Activated CD8-positive, alpha-beta T cell treated with anti-CD3 and anti-CD28 coated beads for 36 hours (primary cell): ENCODE measurements around the gene PGAP6. TPM values are rescaled to one million over a fixed set of nuclear protein-coding genes. Genes with fewer than 3 reads are reported as not detected.
A peak's percentile ranks its signal among the peaks of the same experiment; 100 is the strongest.

Experiments
- ATAC-seq: fragments of 200-7000 bp; cut with Tn5 transposase; one replicate; pipeline ENCODE4 v1.10.0; 2021; ENCODE audit warnings: mild to moderate bottlenecking, moderate library complexity
- CTCF ChIA-PET: fragments of 350-600 bp; sonication (Branson Sonifier 250); formaldehyde crosslinking; loops from one replicate; lab custom pipeline; 2021; ENCODE audit warnings: antibody characterized with exemption; lab: Charles Lee
- POLR2A ChIA-PET: fragments of 350-600 bp; sonication (Branson Sonifier 250); formaldehyde crosslinking; loops from one replicate; lab custom pipeline; 2021; ENCODE audit warnings: antibody characterized with exemption; lab: Charles Lee
- DNase-seq: peaks from one replicate; pipeline ENCODE4 v3.0.0-alpha.2; 2020
- H3K27ac Mint-ChIP-seq: one replicate; pipeline ENCODE4 v1.8.0; 2021; ENCODE audit warnings: mild to moderate bottlenecking, mixed read lengths
- H3K27me3 Mint-ChIP-seq: one replicate; pipeline ENCODE4 v1.8.0; 2021; ENCODE audit warnings: mixed read lengths
- H3K36me3 Mint-ChIP-seq: one replicate; pipeline ENCODE4 v1.8.0; 2021; ENCODE audit warnings: low read depth, mixed read lengths
- H3K4me1 Mint-ChIP-seq: one replicate; pipeline ENCODE4 v1.8.0; 2021; ENCODE audit warnings: low read depth, mixed read lengths
- H3K4me3 Mint-ChIP-seq: one replicate; pipeline ENCODE4 v1.8.0; 2021; ENCODE audit warnings: mild to moderate bottlenecking, moderate library complexity, mixed read lengths
- H3K9me3 Mint-ChIP-seq: one replicate; pipeline ENCODE4 v1.8.0; 2021; ENCODE audit warnings: mixed read lengths
- CTCF ChIP-seq: fragments of 200-600 bp; IDR thresholded peaks from one replicate; pipeline ENCODE4 v1.8.0; 2022; ENCODE audit warnings: antibody characterized with exemption, mild to moderate bottlenecking
- intact Hi-C: fragments of 100-400 bp; cut with micrococcal nuclease; formaldehyde crosslinking; loops from one replicate; pipeline ENCODE4 v1.10.0; 2022
- total RNA-seq, 2 experiments: library from RNA; stranded (reverse); gene quantifications; one replicate each; pipeline ENCODE4 v1.2.3, GENCODE V29; 2021

PGAP6 gene
- total RNA-seq, 2 experiments from 2014 or later, result 21.9 to 24.8 TPM

- ATAC-seq (no peak), DNase-seq (peak; percentile 53)
- Mint-ChIP-seq H3K27ac (no peak overlapping the region), H3K9me3 (no peaks in the 10 kb centered on the region), H3K4me3 (peak overlapping the region; percentile 50), H3K36me3 (peaks cover 2% of the 10 kb centered on the region), H3K27me3 (peaks cover 2% of the 10 kb centered on the region), H3K4me1 (peaks cover 22% of the 10 kb centered on the region)
- CTCF ChIA-PET, result no interaction called here
- TF ChIP-seq CTCF, result no peak
- intact Hi-C loops, result loop anchor here (5.0 kb wide), 1 partner anchor 129 kb away; the partner anchor contains the start of gene CAPN15
- POLR2A ChIA-PET, result no interaction called here
These were observed 16.1 kb upstream of the PGAP6 start for GRCh38 chr16:397736-398332.

GRCh38 chr16:397135-397661, 15.4 kb upstream of the PGAP6 start, which contains the start of gene NME4:
Gene NME4, plus strand, starts transcription at chr16:397199. Its CDS starts 24 bp downstream, at chr16:397223.
- POLR2A ChIA-PET, result interaction anchor here (0.5 kb wide), 1 partner anchor 130 kb away, joined by 3 read pairs; no protein-coding TSS in a partner anchor
- H3K36me3 Mint-ChIP-seq, result peaks cover 2% of the 10 kb centered on the region
- H3K27ac Mint-ChIP-seq, result peak within 1 kb of the TSS; percentile 66
- intact Hi-C loops, result loop anchor here (5.0 kb wide), 1 partner anchor 130 kb away; the partner anchor contains the start of gene CAPN15
- DNase-seq (peak; percentile 21), ATAC-seq (peak; percentile 13)
- peaks cover under 1% of the 10 kb centered on the region for H3K9me3 Mint-ChIP-seq
- TF ChIP-seq CTCF, result no peak
- peak within 1 kb of the TSS; percentile 74 for H3K4me3 Mint-ChIP-seq
- H3K27me3 Mint-ChIP-seq, result peaks cover 2% of the 10 kb centered on the region
- H3K4me1 Mint-ChIP-seq, result peaks cover 27% of the 10 kb centered on the region
- CTCF ChIA-PET, result no interaction called here

DNA sequence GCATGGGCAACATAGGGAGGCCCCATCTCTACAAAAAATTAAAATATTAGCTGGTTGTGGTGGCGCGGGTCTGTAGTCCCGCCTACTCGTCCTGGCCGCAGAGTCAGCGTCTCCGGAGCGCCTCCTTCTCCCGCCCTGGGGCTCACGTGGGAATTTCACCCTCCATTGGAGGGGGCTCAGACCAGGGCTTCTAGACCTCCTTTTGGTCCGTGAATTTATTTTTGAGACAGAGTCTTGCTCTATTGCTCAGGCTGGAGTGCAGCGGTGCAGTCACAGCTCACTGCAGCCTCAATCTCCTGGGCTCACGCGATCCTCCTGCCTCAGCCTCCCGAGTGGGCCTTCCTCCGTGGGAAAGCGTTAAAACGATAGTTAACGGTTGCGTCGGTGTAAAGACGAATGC, 14.8 kb upstream of the PGAP6 start:
- H3K4me3 Mint-ChIP-seq, result peak overlapping the region; percentile 74
- peaks cover 6% of the 10 kb centered on the region for H3K9me3 Mint-ChIP-seq
- ChIA-PET POLR2A (interaction anchor here (0.5 kb wide), 1 partner anchor 130 kb away, joined by 3 read pairs; no protein-coding TSS in a partner anchor), CTCF (no interaction called here)
- peaks cover 2% of the 10 kb centered on the region for H3K27me3 Mint-ChIP-seq
- peaks cover 2% of the 10 kb centered on the region for H3K36me3 Mint-ChIP-seq
- ATAC-seq, result no peak
- peak overlapping the region; percentile 66 for H3K27ac Mint-ChIP-seq
- intact Hi-C loops, result loop anchor here (5.0 kb wide), 1 partner anchor 131 kb away; the partner anchor contains the start of gene CAPN15
- DNase-seq, result no peak
- peaks cover 33% of the 10 kb centered on the region for H3K4me1 Mint-ChIP-seq
- no peak for TF ChIP-seq CTCF

- Mint-ChIP-seq H3K27me3 (peaks cover 2% of the 10 kb centered on the region), H3K9me3 (peaks cover 6% of the 10 kb centered on the region), H3K4me3 (peak overlapping the region; percentile 74), H3K36me3 (peaks cover 2% of the 10 kb centered on the region), H3K4me1 (peaks cover 34% of the 10 kb centered on the region), H3K27ac (no peak overlapping the region)
- ATAC-seq, result no peak
- intact Hi-C loops, result loop anchor here (5.0 kb wide), 1 partner anchor 131 kb away; the partner anchor contains the start of gene CAPN15
- no peak for DNase-seq
- no peak for TF ChIP-seq CTCF
- ChIA-PET CTCF (no interaction called here), POLR2A (no interaction called here)
These were observed 14.4 kb upstream of the PGAP6 start for GRCh38 chr16:396199-396598.
